Cerebellar cortex (tissue), 1 donor: ENCODE data around the gene RIBC2.
"Not testable (repeated sequence)": the region's sequence is repeated elsewhere in the genome, so short reads cannot be mapped to it uniquely, and the experiment has no call there.

Experiments used
- DNase-seq: peaks from one replicate; pipeline ENCODE4 v3.0.0-alpha.2; 2015; ENCODE audit warnings: low spot score

RIBC2 gene

GRCh38 chr22:45448431-45448830, 34.9 kb downstream of the RIBC2 start:
- no peak for DNase-seq

DNA sequence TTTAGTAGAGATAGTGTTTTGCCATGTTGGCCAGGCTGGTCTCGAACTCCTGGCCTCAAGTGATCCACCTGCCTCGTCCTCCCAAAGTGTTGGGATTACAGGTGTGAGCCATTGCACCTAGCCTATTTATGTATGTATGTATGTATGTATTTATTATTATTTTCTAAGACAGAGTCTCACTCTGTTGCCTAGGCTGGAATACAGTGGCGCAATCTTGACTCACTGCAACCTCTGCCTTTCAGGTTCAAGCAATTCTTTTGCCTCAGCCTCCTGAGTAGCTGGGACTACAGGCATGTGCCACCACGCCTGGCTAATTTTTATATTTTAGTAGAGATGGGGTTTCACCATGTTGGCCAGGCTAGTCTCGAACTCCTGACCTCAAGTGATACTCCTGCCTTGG, 35.9 kb downstream of the RIBC2 start:
- not testable (repeated sequence) for DNase-seq

DNA sequence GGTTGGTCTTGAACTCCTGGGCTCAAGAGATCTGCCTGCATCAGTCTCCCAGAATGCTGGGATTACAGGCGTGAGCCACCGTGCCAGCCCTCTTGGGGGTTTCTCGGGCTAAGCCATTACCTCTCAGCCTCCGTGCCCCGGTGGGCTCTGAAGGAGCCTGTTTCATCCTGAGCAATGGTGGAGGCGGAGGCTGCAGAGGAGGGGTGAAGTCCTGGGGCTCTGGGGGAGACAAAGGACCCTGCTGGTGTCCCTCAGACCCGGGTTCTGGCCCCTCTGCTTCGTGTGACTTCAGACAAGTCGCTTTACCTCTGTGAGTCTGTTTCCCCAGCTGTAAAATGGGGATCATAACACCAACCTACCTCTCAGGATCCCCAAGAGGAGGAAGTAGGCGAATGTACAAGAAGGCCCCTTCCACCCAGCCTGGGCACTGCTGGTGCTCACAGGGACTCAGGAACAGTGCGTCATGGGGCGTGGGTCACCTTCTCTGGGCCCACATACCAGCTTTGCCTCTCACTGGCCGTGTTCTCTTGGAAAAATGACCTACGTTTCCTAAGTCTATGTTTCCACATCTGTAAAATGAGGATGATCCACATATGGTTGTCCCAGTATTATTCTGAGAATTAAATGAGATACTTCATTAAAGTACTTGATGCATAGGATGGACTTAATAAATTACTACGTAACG, 36.8 kb downstream of the RIBC2 start:
- no peak for DNase-seq

DNA sequence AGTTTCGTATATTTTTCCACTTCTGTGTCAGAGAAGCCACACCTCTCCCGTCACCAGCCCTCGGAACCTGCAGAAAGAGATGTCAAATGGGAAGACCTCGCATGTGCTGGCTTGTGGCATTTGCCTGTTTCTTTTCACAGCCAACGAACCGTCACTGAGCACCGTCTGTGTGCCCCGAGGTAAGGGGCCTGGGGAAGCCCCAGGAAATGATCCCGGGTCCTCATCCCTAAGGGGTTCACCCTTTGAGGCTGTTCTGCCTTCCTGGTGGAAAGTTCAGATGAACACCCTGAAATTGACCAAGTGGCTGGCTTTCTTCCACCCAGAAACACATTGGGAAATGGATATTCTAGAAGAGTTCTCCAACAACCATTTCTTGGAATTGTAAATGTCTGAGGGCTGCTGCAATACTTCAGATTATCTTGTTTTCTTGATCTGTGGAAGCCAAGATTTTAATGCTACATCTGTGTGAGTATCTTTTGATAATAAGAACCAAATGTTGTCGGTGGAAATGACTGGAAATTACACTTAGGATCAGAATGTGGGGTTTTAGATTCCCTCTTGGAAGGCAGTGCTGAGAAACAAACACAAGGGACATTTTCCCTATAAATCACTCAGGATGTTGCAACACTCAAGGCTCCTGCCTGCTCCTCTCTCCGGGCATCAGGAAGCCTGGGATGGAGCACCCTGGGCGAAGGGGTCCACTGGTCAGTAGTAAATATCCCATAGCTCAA, 37.6 kb downstream of the RIBC2 start:
- DNase-seq = no peak

- no peak for DNase-seq
Measured at GRCh38 chr22:45451972-45452371, 38.5 kb downstream of the RIBC2 start.

GRCh38 chr22:45452565-45453379, 39.3 kb downstream of the RIBC2 start:
- DNase-seq = no peak

DNA sequence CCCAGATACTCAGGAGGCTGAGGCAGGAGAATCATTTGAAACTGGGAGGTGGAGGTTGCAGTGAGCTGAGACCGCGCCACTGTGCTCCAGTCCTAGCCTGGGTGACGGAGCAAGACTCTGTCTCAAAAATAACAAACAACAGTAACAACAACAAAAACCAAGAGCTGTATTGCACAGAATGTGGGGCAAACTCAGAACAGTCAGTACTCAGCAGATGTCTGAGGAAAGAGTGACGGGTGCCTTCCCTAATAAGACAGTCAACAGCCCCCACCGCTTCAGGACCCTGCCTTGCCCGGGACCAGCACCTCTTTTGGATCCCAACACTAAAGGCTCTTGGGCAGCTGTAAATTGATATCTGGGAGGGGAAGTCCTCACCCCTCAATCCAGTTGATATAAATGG, 40.3 kb downstream of the RIBC2 start:
- DNase-seq = no peak

DNA sequence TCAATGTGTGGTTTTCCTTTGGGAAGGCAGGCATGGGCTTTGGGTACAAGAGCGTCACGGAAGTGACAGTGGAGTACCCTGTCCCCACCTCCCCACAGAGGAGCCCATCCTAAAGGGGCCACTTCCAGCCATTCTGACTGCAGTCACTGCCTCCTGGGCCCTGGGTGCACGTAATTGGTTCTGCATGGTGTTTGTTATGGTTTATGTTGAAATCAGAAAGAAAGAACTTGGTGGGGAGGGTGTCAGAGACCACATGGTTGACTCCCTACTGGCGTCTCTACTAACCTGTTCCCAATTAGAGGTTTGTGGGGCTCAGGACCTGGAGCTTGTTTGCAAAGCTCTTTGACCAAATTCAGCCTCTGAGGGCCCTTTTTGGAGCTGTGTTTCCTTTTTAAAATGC, 40.8 kb downstream of the RIBC2 start:
- DNase-seq = no peak

DNA sequence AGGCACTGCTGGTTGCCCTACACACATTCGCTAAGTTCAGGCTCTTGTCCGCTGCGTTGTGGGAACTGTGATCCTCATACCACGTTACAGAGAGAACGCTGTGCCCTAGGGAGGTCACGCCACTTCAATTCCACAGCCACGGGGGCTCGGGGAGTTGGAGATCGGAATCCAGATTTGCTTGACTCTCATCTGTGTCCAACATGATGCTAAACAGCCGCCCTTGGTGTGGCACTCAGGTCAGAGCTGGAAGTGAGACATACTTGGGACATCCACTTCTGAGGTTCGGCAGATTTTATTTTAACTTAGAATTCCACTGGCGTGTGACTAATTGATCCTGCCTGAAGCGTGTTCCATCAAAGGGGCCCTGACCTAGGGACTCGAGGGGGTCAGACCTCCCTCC, 41.7 kb downstream of the RIBC2 start:
- no peak for DNase-seq

DNA sequence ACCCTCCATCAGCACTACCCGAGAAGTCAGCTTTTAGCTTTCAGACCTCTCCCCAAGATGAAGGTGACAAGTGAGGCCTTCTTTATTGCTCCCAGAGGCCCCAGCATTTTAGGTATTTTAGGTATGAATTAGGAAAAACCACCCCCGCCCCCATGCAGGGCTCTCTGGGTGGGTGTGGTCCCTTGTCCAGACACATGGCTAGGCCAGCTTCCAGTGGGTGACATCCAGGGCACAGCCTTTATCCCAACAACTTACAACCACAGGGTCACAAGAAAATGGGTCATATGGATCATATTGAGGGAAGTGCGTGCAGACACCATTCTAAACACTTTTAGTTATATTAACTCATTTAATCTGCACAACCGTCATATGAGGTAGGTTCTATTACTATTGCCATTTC, 42.1 kb downstream of the RIBC2 start:
- no peak for DNase-seq

GRCh38 chr22:45456811-45457210, 43.3 kb downstream of the RIBC2 start:
- DNase-seq = no peak

DNA sequence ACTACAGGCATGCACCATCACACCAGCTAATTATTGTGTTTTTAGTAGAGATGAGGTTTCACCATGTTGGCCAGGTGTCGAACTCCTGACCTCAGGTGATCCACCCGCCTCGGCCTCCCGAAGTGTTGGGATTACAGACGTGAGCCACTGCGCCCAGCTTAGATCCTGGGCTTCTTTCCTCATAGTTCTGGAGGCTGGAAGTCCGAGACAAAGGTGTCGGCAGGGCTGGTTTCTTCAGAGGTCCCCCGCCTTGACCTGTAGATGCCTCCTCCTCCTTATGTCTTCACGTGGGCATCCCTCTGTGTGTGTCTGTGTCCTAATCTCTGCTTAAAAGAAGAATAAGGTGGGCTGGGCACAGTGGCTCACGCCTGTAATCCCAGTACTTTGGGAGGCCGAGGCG, 45.0 kb downstream of the RIBC2 start:
- DNase-seq = no peak

DNA sequence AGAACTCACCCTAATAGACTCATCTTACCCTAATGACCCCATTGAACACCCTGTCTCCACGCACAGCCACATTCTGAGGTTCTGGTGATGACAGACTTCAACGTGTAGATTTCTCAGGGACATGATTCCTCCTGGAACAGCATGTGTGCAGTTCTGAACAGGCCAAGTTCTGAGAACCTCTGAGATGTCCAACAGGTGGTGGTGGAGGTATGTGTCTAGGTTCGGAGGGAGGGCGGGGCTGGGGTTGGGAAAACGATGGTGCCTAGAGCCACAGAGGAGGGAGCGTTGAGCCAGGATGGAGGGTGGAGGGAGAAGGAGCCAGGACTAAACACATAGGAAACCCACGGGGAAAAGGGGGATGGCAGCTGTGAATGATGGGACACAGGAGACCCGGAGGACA, 45.7 kb downstream of the RIBC2 start:
- DNase-seq = no peak

DNA sequence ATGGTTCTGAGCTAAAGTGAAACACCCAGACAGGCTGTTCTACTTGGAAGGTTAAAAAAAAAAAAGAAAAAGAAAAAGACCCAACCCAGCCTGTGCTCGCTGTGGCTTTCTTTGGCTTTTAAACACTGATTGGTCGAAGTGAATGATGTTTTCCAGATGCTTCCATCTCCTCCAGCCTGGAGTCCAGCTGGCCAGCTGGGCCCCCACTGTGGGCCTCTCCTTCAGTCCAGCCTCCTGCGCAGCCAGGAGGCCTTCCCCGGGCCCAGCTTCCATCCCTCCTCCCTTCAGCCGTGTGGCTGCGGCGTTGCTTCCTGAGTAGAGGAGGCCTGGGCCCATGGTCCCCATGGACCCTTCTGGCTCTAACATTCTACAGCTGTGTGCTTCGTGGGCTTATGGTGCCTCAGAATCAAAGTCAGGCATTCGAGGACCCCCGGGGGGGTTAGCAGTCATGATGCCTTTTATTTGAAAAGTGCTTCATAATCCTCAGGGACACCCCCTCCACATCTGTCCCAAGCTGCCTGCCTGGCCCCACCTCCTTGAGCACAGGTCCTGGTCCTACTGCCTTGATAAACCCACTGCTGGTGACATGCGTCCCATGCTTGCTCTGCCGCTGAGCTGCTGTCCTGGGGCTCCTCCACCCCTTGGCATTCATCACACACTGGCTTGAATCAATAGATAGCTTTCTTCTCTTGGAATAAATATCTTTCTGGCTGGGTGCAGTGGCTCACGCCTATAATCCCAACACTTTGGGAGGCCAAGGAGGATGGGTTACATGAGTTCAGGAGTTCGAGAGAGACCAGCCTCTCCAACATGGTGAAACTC, 47.0 kb downstream of the RIBC2 start:
- no peak for DNase-seq

GRCh38 chr22:45462034-45462655, 48.7 kb downstream of the RIBC2 start:
- peak; percentile 19 for DNase-seq

DNA sequence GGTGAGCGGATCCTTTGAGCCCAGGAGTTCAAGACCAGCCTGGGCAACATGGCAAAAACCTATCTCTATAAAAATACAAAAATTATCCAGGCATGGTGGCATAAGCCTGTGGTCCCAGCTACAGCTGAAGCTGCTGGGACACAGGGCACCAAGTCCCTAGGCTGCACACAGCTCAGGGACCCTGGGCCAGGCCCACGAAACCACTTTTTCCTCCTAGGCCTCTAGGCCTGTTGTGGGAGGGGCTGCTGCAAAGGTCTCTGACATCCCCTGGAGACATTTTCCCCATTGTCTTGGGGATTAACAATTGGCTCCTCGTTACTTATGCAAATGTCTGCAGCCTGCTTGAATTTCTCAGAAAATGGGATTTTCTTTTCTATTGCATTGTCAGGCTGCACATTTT, 50.2 kb downstream of the RIBC2 start:
- not testable (repeated sequence) for DNase-seq

- no peak for DNase-seq
Measured at GRCh38 chr22:45465633-45466032, 52.1 kb downstream of the RIBC2 start.

DNA sequence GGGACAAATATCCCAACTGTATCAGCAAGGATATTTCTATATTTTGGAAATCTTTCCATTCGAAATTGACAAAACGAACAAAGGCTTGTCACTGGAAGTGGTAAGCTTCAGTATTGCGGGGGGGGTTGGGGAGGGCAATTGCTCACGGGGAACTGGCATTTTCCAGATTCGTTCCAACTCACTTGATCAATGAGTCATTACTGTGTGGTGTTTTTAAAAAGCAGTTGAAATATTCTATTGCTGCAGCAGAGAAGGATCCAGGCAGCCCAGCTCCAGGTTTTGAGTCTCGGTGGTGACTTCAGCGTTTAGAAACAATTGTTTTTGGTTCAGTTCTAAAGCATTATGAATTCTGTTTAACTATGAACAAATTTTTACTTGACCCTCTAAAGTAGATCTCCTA, 55.4 kb downstream of the RIBC2 start:
- DNase-seq = no peak

DNA sequence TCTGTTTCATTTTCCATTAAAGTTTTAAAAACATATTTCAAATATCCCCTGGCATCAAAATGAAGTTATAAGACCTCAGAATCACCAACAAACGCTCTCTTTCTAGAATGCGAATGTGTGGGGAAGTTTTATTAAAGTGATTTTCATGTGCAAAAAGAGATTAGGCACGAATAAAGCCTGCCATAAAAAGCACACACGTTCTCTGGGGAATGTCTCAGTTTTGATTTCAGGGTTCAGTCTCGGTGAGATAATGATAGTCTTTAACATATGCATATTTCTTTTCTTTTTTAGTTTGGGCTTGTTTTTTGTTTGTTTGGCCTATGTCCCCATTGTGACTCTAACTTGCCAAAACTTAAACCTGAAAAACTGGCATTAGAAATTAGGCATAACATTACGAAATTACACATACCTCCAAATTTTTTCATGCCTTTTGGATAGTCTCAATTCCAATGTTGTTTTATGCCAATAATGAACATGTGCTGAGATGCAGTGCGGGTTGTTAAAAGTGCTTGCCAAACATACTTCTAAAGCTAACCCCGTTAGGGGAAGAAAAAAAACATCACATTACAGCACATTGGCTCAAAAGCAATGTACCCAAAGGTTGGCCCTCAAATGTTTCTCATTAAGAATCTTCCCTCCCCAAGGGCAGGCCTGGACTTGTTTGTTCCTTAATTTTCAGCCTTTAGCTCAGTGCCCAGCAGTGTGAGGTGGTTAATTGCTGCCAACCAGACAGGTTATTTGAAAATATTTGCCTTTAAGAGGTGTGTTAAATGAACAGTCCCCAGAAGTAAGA, 56.0 kb downstream of the RIBC2 start:
- no peak for DNase-seq

DNA sequence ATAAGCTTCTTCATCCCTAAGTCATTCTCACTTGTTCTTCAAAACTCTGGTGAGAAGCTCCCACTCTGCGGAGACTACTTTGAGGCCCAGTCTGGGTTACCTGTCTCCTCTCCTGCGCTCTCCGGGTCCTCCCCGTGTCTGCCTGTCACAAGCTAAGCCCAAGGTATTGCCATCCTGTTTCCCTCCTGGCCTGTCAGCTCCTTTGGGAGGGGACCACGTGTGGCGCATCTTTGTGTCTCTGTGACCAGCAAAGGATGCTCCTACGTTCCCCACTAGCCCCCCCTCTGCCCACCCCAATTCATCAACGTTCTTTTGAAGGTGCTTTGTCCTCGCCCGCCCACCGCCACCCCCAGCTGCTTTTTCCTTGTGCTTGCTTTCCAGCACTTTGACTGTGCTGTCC, 57.4 kb downstream of the RIBC2 start:
- DNase-seq = no peak

- DNase-seq = no peak
Measured at GRCh38 chr22:45472426-45472825, 58.9 kb downstream of the RIBC2 start.
